Kidney (tissue), 14 donors: ENCODE data around the gene UBE3D. TPM values are rescaled to one million over a fixed set of nuclear protein-coding genes. Genes with fewer than 3 reads are reported as not detected.

Experiments used
- DNase-seq, 5 donors: peaks; one replicate each; pipeline ENCODE4 v3.0.0-alpha.2; 2013 to 2020
- FAIRE-seq: peaks from 2 replicates; lab custom pipeline; 2012; peaks lifted over from hg19 to GRCh38; lab: Jason Lieb, UNC
- H3K27ac ChIP-seq, 2 donors: one replicate each; pipeline ENCODE4 v1.7.0; 2013; ENCODE audit warnings: low read depth in 2 of 2, low read length in 2 of 2, inconsistent platforms in 1 of 2
- H3K27me3 ChIP-seq: one replicate; pipeline ENCODE4 v1.7.1; 2013; ENCODE audit warnings: low read length, inconsistent platforms; ENCODE audit not compliant: control insufficient read depth, insufficient read depth
- H3K36me3 ChIP-seq, 3 donors: one replicate each; pipeline versions ENCODE4 v1.7.0 to v1.7.1; 2013; ENCODE audit warnings: low read length in 3 of 3, control low read depth in 1 of 3, inconsistent platforms in 1 of 3; ENCODE audit not compliant: insufficient read depth in 3 of 3, control insufficient read depth in 2 of 3
- H3K4me1 ChIP-seq, 3 donors: one replicate each; pipeline versions ENCODE4 v1.7.0 to v1.7.1; 2013; ENCODE audit warnings: low read length in 3 of 3, inconsistent platforms in 1 of 3, low read depth in 1 of 3; ENCODE audit not compliant: control insufficient read depth in 2 of 3, insufficient read depth in 2 of 3
- H3K4me3 ChIP-seq, 3 donors: one replicate each; pipeline versions ENCODE4 v1.7.0 to v1.8.1; 2013; ENCODE audit warnings: low read length in 3 of 3, control low read depth in 1 of 3, inconsistent platforms in 1 of 3
- H3K9ac ChIP-seq, 3 donors: one replicate each; pipeline versions ENCODE4 v1.7.0 to v1.7.1; 2013; ENCODE audit warnings: low read length in 3 of 3, control low read depth in 1 of 3, inconsistent platforms in 1 of 3
- H3K9me3 ChIP-seq, 3 donors: one replicate each; pipeline versions ENCODE4 v1.7.0 to v1.7.1; 2013; ENCODE audit warnings: low read length in 3 of 3, control low read depth in 1 of 3, inconsistent platforms in 1 of 3; ENCODE audit not compliant: control insufficient read depth in 2 of 3, insufficient read depth in 1 of 3
- CTCF ChIP-seq: IDR thresholded peaks from 3 replicates; pipeline ENCODE4 v1.5.1; 2012; ENCODE audit warnings: mild to moderate bottlenecking, moderate library complexity, borderline replicate concordance; ENCODE audit not compliant: insufficient read depth; ENCODE audit errors: extremely low read depth
- intact Hi-C: fragments of 100-400 bp; cut with DNase I; formaldehyde crosslinking; loops from one replicate; pipeline ENCODE4 v1.11.1; 2022
- polyA plus RNA-seq: library from polyadenylated mRNA; stranded (reverse); fragments of 350-450 nt; fragmentation: Illumina TruSeq; extraction: RNeasy Lipid Tissue Mini Kit (QIAGEN cat#74804); gene quantifications from one replicate; pipeline ENCODE4 v1.2.3, GENCODE V29; 2014; ENCODE audit warnings: low read depth, low replicate concordance; ENCODE audit not compliant: insufficient read depth
- total RNA-seq: library from RNA; stranded (reverse); fragmentation: NEBNext Ultra II Directional; extraction: Animal tissue kit (Norgen Biotek cat#: 25700); gene quantifications from one replicate; pipeline ENCODE4 v1.2.1, GENCODE V29; 2021
- donor health status: control.
- donor health status: control.
- donor health status: control.
- donor health status: control.
- donor health status: control.
- donor health status: DM: yes; HTN: yes; CAD: no.
- donor health status: Normal renal cell carcinoma (clear cell type).

Gene UBE3D
- total and polyA plus RNA-seq, 2 donors from 2014 or later: 4.8 to 6.0 TPM

- Histone ChIP-seq H3K9ac (no peak overlapping the region), H3K36me3 (no peaks in the 10 kb centered on the region), H3K4me1 (no peaks in the 10 kb centered on the region), H3K9me3 (no peaks in the 10 kb centered on the region), H3K4me3 (no peak overlapping the region), H3K27ac (no peak overlapping the region), H3K27me3 (no peaks in the 10 kb centered on the region)
- no peak for TF ChIP-seq CTCF
- DNase-seq: no peak
- intact Hi-C loops: no loop called here
- no peak for FAIRE-seq
Measured at GRCh38 chr6:82891076-82891475, 174.6 kb downstream of the UBE3D start.

DNA sequence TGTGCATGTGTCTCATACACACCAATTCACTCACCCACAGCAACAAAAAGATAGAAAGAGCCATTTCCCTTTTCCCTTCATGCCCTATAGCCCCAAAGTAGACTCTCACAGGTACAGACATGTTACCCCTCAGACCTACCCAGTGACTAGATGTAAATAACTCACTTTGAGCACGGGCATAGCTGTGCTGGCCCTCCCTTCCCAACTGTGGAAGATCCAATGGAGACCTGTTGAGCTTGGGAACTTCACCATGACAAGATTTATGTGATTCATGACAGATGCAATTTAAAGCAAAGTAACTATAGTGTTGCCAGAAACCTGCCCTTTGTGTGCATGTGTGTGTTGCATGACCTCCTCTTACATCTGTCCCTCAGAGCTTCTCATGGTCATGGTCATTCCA, 175.4 kb downstream of the UBE3D start:
- Histone ChIP-seq H3K9ac (no peak overlapping the region), H3K4me1 (no peaks in the 10 kb centered on the region), H3K9me3 (no peaks in the 10 kb centered on the region), H3K27ac (no peak overlapping the region), H3K27me3 (no peaks in the 10 kb centered on the region), H3K4me3 (no peak overlapping the region), H3K36me3 (no peaks in the 10 kb centered on the region)
- intact Hi-C loops: no loop called here
- no peak for TF ChIP-seq CTCF
- no peak for FAIRE-seq
- no peak for DNase-seq

- Histone ChIP-seq H3K4me3 (no peak overlapping the region), H3K36me3 (no peaks in the 10 kb centered on the region), H3K27me3 (no peaks in the 10 kb centered on the region), H3K9ac (no peak overlapping the region), H3K27ac (no peak overlapping the region), H3K4me1 (no peaks in the 10 kb centered on the region), H3K9me3 (no peaks in the 10 kb centered on the region)
- intact Hi-C loops: no loop called here
- FAIRE-seq (no peak), DNase-seq (no peak)
- no peak for TF ChIP-seq CTCF
Measured at GRCh38 chr6:82889143-82889542, 176.5 kb downstream of the UBE3D start.

- Histone ChIP-seq H3K4me3 (no peak overlapping the region), H3K27me3 (no peaks in the 10 kb centered on the region), H3K27ac (no peak overlapping the region), H3K9me3 (no peaks in the 10 kb centered on the region), H3K9ac (no peak overlapping the region), H3K36me3 (no peaks in the 10 kb centered on the region), H3K4me1 (no peaks in the 10 kb centered on the region)
- TF ChIP-seq CTCF: no peak
- intact Hi-C loops: no loop called here
- FAIRE-seq: no peak
- peak in 2 of 5 donors; percentile 39 to 72 for DNase-seq
Measured at GRCh38 chr6:82882363-82883023, 183.1 kb downstream of the UBE3D start.
